ENCODE data around the gene USP30. TPM values are rescaled to one million over a fixed set of nuclear protein-coding genes. Genes with fewer than 3 reads are reported as not detected.

USP30 gene
- total RNA-seq, 6 donors from 2014 or later: 10.0 to 18.0 (median 15.0) TPM

DNA sequence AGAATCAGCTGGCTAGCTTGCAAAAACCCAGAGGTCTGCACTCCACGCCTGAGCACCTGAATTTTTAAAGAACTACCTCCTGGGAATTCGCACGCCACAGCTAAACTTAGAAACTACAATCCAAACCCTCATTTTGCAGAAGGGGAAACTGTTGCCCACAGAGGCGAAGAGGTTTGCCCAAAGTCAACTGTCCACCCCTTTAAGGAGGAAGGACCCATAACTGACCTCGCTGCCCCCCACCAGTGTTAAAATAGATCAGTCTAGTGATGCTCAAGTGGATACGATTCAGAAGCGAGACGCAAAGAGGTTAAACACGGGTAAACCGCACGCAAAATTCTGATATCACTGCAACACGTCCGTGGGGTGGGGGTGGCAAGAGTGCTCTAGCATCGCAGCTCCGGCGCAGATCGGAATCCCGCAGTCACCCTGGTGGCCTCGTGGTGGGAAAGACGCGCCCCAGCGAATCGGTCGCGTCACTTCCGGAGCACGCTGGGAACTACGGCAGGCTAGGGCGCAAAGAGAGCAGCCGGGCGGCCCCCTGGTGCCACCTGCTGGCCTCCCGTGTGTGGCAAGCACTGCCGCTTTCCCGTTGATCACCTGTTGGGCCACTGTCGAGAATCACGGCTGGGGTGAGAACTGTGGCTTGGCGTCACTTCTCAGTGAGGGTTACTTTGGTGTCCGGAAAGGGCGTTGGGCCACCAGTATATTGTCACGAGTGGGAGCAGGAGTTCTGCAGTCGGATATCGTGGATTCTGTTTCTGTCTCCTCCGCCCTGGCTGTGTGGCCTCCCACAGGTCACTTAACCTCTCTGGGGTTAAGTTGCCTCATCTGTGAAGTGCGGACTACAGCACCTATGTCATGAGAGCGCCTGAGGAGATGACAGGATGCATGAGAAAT is 40.9 kb downstream of the USP30 start, which contains the start of gene ALKBH2:
ALKBH2 (minus strand) TSS at position 451 of the 897 bp plus-strand sequence. CDS start 686 bp downstream, outside the sequence.
- H3K36me3 ChIP-seq: peaks cover 0 to 23% (median 8%) of the 10 kb centered on the region in 4 donors
- TF ChIP-seq EP300 (IDR thresholded peaks at IDR 0.05): peak in 2 of 4 donors; percentile 78 to 81
- peak in 2 of 4 donors; percentile 35 to 46 for TF ChIP-seq POLR2A (IDR thresholded peaks at IDR 0.05)
- peak; percentile 83 to 96 for TF ChIP-seq POLR2AphosphoS5 (IDR thresholded peaks at IDR 0.05)
- TF ChIP-seq, protein P1, sequence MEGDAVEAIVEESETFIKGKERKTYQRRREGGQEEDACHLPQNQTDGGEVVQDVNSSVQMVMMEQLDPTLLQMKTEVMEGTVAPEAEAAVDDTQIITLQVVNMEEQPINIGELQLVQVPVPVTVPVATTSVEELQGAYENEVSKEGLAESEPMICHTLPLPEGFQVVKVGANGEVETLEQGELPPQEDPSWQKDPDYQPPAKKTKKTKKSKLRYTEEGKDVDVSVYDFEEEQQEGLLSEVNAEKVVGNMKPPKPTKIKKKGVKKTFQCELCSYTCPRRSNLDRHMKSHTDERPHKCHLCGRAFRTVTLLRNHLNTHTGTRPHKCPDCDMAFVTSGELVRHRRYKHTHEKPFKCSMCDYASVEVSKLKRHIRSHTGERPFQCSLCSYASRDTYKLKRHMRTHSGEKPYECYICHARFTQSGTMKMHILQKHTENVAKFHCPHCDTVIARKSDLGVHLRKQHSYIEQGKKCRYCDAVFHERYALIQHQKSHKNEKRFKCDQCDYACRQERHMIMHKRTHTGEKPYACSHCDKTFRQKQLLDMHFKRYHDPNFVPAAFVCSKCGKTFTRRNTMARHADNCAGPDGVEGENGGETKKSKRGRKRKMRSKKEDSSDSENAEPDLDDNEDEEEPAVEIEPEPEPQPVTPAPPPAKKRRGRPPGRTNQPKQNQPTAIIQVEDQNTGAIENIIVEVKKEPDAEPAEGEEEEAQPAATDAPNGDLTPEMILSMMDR (IDR thresholded peaks at IDR 0.05): peak; percentile 95 to 99 (median 98)
- H3K4me3 ChIP-seq: peak within 1 kb of the TSS; percentile 26 to 56 (median 51)
- peak within 1 kb of the TSS; percentile 36 to 68 (median 57) for H3K27ac ChIP-seq
- DNase-seq (peak; percentile 96 to 97), ATAC-seq (ENCODE audit: low FRiP score in 2 of 2) (peak; percentile 91 to 93)
- peaks cover 17 to 33% (median 24%) of the 10 kb centered on the region in 4 donors for H3K4me1 ChIP-seq
- H3K27me3 ChIP-seq: no peaks in the 10 kb centered on the region
- WGBS, 2 donors: 12 to 13% methylated on average over 14 to 18 of the region's 45 CpGs
- H3K9me3 ChIP-seq: no peaks in the 10 kb centered on the region

DNA sequence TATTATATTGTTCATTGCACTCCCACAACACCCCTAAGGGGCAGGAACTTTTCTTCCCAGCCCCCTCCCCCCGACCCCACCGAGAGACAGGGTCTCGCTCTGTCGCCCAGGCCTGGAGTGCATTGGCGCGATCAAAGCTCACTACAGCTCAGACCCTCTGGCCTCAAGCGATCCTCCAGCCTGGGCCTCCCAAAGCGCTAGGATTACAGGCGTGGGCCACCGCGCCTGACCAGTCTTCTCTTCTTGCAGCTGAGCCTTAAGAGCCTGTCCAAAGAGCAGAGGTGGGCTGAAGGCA is 44.7 kb downstream of the USP30 start:
- no peak for TF ChIP-seq POLR2AphosphoS5 (IDR thresholded peaks at IDR 0.05)
- TF ChIP-seq EP300 (IDR thresholded peaks at IDR 0.05): no peak
- TF ChIP-seq, protein P1 (IDR thresholded peaks at IDR 0.05): no peak
- no peak for TF ChIP-seq POLR2A (IDR thresholded peaks at IDR 0.05)
- Histone ChIP-seq H3K27ac (no peak overlapping the region), H3K4me3 (peak overlapping the region in 3 of 4 donors; percentile 79 to 91 (median 85)), H3K4me1 (peaks cover 25 to 47% (median 31%) of the 10 kb centered on the region in 4 donors), H3K27me3 (no peaks in the 10 kb centered on the region), H3K36me3 (peaks cover 0 to 7% (median 3%) of the 10 kb centered on the region in 4 donors), H3K9me3 (no peaks in the 10 kb centered on the region)
- DNase-seq: no peak
- WGBS, 2 donors: 31 to 36% methylated on average over 11 of the region's 11 CpGs
- no peak for ATAC-seq (ENCODE audit: low FRiP score in 2 of 2)

DNA sequence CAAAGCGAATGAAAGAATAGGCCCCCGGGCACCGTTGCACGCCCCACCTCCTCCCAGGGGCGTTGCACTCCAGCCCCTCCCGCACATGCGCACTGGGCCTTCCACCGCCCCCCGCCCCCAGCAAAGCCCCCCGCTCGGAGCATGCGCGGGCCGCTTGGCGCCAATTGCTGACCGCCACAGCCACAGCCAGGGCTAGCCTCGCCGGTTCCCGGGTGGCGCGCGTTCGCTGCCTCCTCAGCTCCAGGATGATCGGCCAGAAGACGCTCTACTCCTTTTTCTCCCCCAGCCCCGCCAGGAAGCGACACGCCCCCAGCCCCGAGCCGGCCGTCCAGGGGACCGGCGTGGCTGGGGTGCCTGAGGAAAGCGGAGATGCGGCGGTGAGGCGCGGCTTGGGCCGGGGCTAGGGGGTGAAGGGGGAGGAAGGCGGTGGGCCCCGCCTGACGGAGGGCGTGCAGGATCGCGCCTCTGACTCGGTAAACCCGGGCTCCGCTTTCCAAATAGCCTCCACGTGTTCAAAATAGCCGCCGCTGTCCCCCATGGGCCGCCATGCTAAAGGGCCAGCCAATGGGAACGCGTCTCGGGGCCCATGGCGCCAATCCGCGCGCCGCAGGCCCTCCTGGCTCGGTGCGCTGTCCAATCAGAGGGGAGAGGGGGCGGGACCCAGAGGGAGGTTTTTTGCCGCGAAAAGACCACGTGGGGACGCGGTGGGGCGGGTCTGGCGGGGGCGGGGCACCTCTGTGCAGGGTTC is 45.2 kb downstream of the USP30 start, which contains the start of gene UNG:
UNG (plus strand) TSS at position 163 of the 748 bp plus-strand sequence; CDS start at position 246, 83 bp downstream.
- Histone ChIP-seq H3K36me3 (peaks cover 0 to 12% (median 5%) of the 10 kb centered on the region in 4 donors), H3K4me3 (peak within 1 kb of the TSS; percentile 79 to 91 (median 82)), H3K9me3 (no peaks in the 10 kb centered on the region), H3K27ac (peak within 1 kb of the TSS; percentile 68 to 93 (median 86)), H3K27me3 (no peaks in the 10 kb centered on the region), H3K4me1 (peaks cover 22 to 42% (median 25%) of the 10 kb centered on the region in 4 donors)
- TF ChIP-seq POLR2AphosphoS5 (IDR thresholded peaks at IDR 0.05) (peak; percentile 31 to 32), EP300 (IDR thresholded peaks at IDR 0.05) (no peak)
- WGBS, 2 donors: 1 to 3% methylated on average over 21 to 37 of the region's 71 CpGs
- peak; percentile 97 to 98 for DNase-seq
- ATAC-seq (ENCODE audit: low FRiP score in 2 of 2): peak; percentile 97

DNA sequence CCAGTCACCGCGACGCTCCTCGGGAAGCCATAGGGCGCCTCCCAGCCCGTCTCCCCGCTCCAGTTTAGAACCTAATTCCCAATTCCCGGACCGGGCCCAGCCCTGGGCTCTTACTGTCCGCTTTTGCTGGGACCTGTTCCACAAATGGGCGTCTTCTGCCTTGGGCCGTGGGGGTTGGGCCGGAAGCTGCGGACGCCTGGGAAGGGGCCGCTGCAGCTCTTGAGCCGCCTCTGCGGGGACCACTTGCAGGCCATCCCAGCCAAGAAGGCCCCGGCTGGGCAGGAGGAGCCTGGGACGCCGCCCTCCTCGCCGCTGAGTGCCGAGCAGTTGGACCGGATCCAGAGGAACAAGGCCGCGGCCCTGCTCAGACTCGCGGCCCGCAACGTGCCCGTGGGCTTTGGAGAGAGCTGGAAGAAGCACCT is 45.8 kb downstream of the USP30 start:
- Histone ChIP-seq H3K9me3 (no peaks in the 10 kb centered on the region), H3K4me1 (peaks cover 18 to 36% (median 20%) of the 10 kb centered on the region in 4 donors), H3K4me3 (peak overlapping the region; percentile 79 to 91 (median 82)), H3K27me3 (no peaks in the 10 kb centered on the region), H3K36me3 (peaks cover 3 to 16% (median 9%) of the 10 kb centered on the region in 4 donors), H3K27ac (peak overlapping the region; percentile 68 to 93 (median 86))
- 0 to 1% methylated on average over 12 to 30 of the region's 32 CpGs for WGBS, 2 donors
- TF ChIP-seq EP300 (IDR thresholded peaks at IDR 0.05) (no peak), POLR2A (IDR thresholded peaks at IDR 0.05) (peak in 2 of 4 donors; percentile 20 to 55), POLR2AphosphoS5 (IDR thresholded peaks at IDR 0.05) (peak; percentile 2 to 6)
- TF ChIP-seq, protein P1 (IDR thresholded peaks at IDR 0.05): no peak
- peak; percentile 69 to 79 for ATAC-seq (ENCODE audit: low FRiP score in 2 of 2)
- DNase-seq: peak; percentile 62 to 93

Data from upper lobe of left lung (tissue), 6 donors.